GM12878 (cell line): Measurements from ENCODE around the gene GPSM3. TPM values are rescaled to one million over a fixed set of nuclear protein-coding genes. Genes with fewer than 3 reads are reported as not detected.

Experiments used
- BCL11A ChIP-seq: IDR thresholded peaks from 2 replicates; pipeline ENCODE4 v1.6.1; 2011; ENCODE audit warnings: low read depth, low read length
- CBFB ChIP-seq: IDR thresholded peaks from 2 replicates; pipeline ENCODE4 v1.6.1; 2016; ENCODE audit warnings: antibody characterized with exemption, low read depth
- CHD1 ChIP-seq: IDR thresholded peaks from 2 replicates; pipeline ENCODE4 v1.6.1; 2012; ENCODE audit warnings: low read depth, low read length, improper control_type of control experiment
- EED ChIP-seq: sonication (generic); IDR thresholded peaks from 2 replicates; pipeline ENCODE4 v1.6.1; 2016; ENCODE audit warnings: antibody characterized with exemption, low read depth
- EGR1 ChIP-seq, 2 experiments: IDR thresholded peaks; 1 replicate in 1 of 2; 2 replicates in 1 of 2; pipeline ENCODE4 v1.6.1; 2011 to 2012; ENCODE audit warnings: low read depth in 2 of 2, low read length in 2 of 2, borderline replicate concordance in 1 of 2, mild to moderate bottlenecking in 1 of 2, moderate library complexity in 1 of 2
- FOXK2 ChIP-seq: fragments of 450-650 bp; IDR thresholded peaks from 2 replicates; pipeline ENCODE4 v1.6.1; 2017; ENCODE audit warnings: mild to moderate bottlenecking, moderate library complexity
- HCFC1 ChIP-seq: fragments of 150-350 bp; IDR thresholded peaks from 2 replicates; pipeline ENCODE4 v1.6.1; 2014; ENCODE audit warnings: low read length
- HDGF ChIP-seq: fragments of 450-650 bp; IDR thresholded peaks from 2 replicates; pipeline ENCODE4 v1.6.1; 2016; ENCODE audit warnings: antibody characterized with exemption
- JUND ChIP-seq: IDR thresholded peaks from 2 replicates; pipeline ENCODE4 v1.6.1; 2012; ENCODE audit warnings: low read depth, mild to moderate bottlenecking, low read length, improper control_type of control experiment, moderate library complexity
- MEF2B ChIP-seq: fragments of 450-650 bp; IDR thresholded peaks from 2 replicates; pipeline ENCODE4 v1.6.1; 2018; ENCODE audit warnings: mild to moderate bottlenecking, moderate library complexity; ENCODE audit not compliant: partially characterized antibody, poor library complexity, severe bottlenecking
- MTA2 ChIP-seq: fragments of 450-650 bp; IDR thresholded peaks from 2 replicates; pipeline ENCODE4 v1.6.1; 2016; ENCODE audit warnings: low read depth, mild to moderate bottlenecking, moderate library complexity
- MYB ChIP-seq: fragments of 150-350 bp; IDR thresholded peaks from 2 replicates; pipeline ENCODE4 v1.6.1; 2014; ENCODE audit warnings: mild to moderate bottlenecking, low read depth, low read length, borderline replicate concordance
- NBN ChIP-seq: fragments of 450-650 bp; IDR thresholded peaks from 2 replicates; pipeline ENCODE4 v1.6.1; 2016
- POLR2AphosphoS5 ChIP-seq: IDR thresholded peaks from 2 replicates; pipeline ENCODE4 v1.6.1; 2011; ENCODE audit warnings: mild to moderate bottlenecking, low read length, inconsistent platforms
- RUNX3 ChIP-seq: IDR thresholded peaks from 2 replicates; pipeline ENCODE4 v1.6.1; 2012; ENCODE audit warnings: low read length, inconsistent platforms
- SREBF1 ChIP-seq: IDR thresholded peaks from 2 replicates; pipeline ENCODE4 v1.6.1; 2012; ENCODE audit warnings: mild to moderate bottlenecking, low read length
- TARDBP ChIP-seq: IDR thresholded peaks from 2 replicates; pipeline ENCODE4 v1.6.1; 2016; ENCODE audit warnings: borderline replicate concordance
- polyA plus RNA-seq, 11 experiments: library from polyadenylated mRNA; depleted of rRNA in 4 of 11; unstranded in 6 of 11; stranded (reverse) in 5 of 11; fragments of >200 nt; fragmentation: Nextera tagmentation in 4 of 11; fragmentation: Illumina TruSeq in 1 of 11; extraction: Ambion mirVana in 4 of 11; extraction: Trizol in 1 of 11; gene quantifications; 1 replicate in 1 of 11; 2 replicates in 10 of 11; pipeline versions ENCODE4 v1.2.1 to v1.2.3, GENCODE V29; 2011 to 2016; ENCODE audit warnings: inconsistent platforms in 2 of 11, missing spikeins in 2 of 11, low read depth in 1 of 11
- total RNA-seq, 4 experiments: library from RNA; depleted of rRNA in 3 of 4; stranded (reverse); fragments of >200 nt in 3 of 4; fragmentation: Illumina TruSeq in 1 of 4; extraction: Trizol in 1 of 4; gene quantifications; 2 replicates each; pipeline versions ENCODE4 v1.2.1 to v1.2.3, GENCODE V29; 2013 to 2021
- TF ChIP-seq, protein P1 (sequence below): fragments of 450-650 bp; IDR thresholded peaks from 2 replicates; pipeline ENCODE4 v1.6.1; 2018; ENCODE audit warnings: borderline replicate concordance, mild to moderate bottlenecking; ENCODE audit not compliant: partially characterized antibody
- TF ChIP-seq, protein P2 (sequence below): IDR thresholded peaks from 2 replicates; pipeline ENCODE4 v1.6.1; 2011; ENCODE audit warnings: mild to moderate bottlenecking, low read depth, low read length, moderate library complexity; ENCODE audit not compliant: insufficient replicate concordance
- TF ChIP-seq, protein P3 (sequence below): IDR thresholded peaks from 2 replicates; pipeline ENCODE4 v1.6.1; 2011; ENCODE audit warnings: low read depth, mild to moderate bottlenecking, low read length, moderate library complexity, borderline replicate concordance; ENCODE audit errors: extremely low read depth
- TF ChIP-seq, protein P4 (sequence below): fragments of 450-650 bp; formaldehyde crosslinking; IDR thresholded peaks from 2 replicates; pipeline ENCODE4 v1.4.0; 2020; ENCODE audit warnings: mild to moderate bottlenecking, moderate library complexity

Gene GPSM3
- total and polyA plus RNA-seq, 10 of the 15 experiments (the other 5 are each of a cell fraction or from before 2014, with no cell fraction given) = 22.0 to 137 (median 113) TPM

DNA sequence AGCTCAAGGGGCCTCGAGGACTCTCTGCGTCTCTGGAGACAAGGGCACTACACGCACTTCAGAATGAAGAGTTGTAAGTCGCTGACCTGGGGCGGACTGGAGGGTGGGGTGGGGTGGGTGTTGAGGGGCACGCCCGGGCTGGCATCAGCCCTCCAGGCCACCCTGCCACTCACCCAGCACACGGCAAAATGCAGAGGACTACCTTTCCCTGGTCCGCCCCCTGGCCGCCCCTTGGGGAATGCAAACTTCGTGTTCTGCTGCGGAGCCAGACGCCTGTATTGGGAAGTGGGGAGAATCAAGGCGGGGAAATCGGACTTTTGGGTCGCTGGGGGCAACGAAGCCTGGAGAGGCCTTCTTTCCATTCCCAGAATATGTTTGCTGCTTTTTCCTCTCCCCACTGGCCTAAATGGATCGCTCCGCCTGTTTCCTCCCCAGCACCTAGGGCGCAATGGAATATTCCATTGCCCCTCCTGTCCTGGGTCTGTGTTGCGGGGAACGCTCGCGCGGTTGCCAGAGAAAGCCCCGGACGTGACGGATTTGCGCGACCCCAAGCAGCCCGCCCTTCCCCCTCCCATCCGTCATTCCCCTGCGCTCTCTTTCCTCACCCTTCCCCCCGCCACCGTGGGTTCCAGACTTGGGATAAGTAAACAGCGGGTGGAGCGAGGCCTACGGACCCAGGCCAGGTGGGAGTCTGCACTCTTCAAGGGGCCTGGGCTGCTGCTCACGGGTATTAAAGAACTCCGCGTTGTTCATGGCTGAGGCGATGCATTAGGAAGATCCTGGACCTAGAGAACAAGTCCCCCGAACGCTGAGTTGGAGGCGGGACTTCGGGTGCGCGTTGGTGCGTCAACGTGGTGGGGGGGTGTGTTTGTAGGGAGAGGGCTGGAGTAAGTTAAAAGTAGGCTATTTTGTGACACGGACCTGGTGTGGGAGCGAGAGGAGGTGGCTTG lies 38.6 kb downstream of the GPSM3 start, which contains the start of gene PPT2 (continued):
- TF ChIP-seq HCFC1 (peak; percentile 59; the same call in 1 of the 2 replicates), BCL11A (no peak), NBN (peak; percentile 50; the same call in 1 of the 2 replicates), POLR2AphosphoS5 (peak; percentile 21; the same call in 1 of the 2 replicates), RUNX3 (peak; percentile 43; the same call in 1 of the 2 replicates), SREBF1 (peak; percentile 85), HDGF (no peak), TARDBP (no peak), CBFB (no peak), MEF2B (peak; percentile 76), JUND (peak; percentile 93), MYB (no peak), MTA2 (peak; percentile 35; the same call in 1 of the 2 replicates), EGR1 (IDR thresholded peaks at IDR 0.05; ENCODE audit: borderline replicate concordance in 1 of 2, low read depth in 2 of 2, low read length in 2 of 2) (no peak), EED (no peak), FOXK2 (peak; percentile 94), CHD1 (peak; percentile 96)
- TF ChIP-seq, protein P1, sequence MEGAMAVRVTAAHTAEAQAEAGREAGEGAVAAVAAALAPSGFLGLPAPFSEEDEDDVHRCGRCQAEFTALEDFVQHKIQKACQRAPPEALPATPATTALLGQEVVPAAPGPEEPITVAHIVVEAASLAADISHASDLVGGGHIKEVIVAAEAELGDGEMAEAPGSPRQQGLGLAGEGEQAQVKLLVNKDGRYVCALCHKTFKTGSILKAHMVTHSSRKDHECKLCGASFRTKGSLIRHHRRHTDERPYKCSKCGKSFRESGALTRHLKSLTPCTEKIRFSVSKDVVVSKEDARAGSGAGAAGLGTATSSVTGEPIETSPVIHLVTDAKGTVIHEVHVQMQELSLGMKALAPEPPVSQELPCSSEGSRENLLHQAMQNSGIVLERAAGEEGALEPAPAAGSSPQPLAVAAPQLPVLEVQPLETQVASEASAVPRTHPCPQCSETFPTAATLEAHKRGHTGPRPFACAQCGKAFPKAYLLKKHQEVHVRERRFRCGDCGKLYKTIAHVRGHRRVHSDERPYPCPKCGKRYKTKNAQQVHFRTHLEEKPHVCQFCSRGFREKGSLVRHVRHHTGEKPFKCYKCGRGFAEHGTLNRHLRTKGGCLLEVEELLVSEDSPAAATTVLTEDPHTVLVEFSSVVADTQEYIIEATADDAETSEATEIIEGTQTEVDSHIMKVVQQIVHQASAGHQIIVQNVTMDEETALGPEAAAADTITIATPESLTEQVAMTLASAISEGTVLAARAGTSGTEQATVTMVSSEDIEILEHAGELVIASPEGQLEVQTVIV = no peak
- TF ChIP-seq, protein P2, sequence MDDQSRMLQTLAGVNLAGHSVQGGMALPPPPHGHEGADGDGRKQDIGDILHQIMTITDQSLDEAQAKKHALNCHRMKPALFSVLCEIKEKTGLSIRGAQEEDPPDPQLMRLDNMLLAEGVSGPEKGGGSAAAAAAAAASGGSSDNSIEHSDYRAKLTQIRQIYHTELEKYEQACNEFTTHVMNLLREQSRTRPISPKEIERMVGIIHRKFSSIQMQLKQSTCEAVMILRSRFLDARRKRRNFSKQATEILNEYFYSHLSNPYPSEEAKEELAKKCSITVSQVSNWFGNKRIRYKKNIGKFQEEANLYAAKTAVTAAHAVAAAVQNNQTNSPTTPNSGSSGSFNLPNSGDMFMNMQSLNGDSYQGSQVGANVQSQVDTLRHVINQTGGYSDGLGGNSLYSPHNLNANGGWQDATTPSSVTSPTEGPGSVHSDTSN = no peak
- TF ChIP-seq, protein P3, sequence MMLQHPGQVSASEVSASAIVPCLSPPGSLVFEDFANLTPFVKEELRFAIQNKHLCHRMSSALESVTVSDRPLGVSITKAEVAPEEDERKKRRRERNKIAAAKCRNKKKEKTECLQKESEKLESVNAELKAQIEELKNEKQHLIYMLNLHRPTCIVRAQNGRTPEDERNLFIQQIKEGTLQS = 0 out of 2 replicates have a peak, but pooled peaks have one; percentile 44
- TF ChIP-seq, protein P4, sequence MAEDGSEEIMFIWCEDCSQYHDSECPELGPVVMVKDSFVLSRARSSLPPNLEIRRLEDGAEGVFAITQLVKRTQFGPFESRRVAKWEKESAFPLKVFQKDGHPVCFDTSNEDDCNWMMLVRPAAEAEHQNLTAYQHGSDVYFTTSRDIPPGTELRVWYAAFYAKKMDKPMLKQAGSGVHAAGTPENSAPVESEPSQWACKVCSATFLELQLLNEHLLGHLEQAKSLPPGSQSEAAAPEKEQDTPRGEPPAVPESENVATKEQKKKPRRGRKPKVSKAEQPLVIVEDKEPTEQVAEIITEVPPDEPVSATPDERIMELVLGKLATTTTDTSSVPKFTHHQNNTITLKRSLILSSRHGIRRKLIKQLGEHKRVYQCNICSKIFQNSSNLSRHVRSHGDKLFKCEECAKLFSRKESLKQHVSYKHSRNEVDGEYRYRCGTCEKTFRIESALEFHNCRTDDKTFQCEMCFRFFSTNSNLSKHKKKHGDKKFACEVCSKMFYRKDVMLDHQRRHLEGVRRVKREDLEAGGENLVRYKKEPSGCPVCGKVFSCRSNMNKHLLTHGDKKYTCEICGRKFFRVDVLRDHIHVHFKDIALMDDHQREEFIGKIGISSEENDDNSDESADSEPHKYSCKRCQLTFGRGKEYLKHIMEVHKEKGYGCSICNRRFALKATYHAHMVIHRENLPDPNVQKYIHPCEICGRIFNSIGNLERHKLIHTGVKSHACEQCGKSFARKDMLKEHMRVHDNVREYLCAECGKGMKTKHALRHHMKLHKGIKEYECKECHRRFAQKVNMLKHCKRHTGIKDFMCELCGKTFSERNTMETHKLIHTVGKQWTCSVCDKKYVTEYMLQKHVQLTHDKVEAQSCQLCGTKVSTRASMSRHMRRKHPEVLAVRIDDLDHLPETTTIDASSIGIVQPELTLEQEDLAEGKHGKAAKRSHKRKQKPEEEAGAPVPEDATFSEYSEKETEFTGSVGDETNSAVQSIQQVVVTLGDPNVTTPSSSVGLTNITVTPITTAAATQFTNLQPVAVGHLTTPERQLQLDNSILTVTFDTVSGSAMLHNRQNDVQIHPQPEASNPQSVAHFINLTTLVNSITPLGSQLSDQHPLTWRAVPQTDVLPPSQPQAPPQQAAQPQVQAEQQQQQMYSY (CRISPR knock-in tag) = no peak
